ENCODE results near the gene ZNF609.

ZNF609 gene

DNA sequence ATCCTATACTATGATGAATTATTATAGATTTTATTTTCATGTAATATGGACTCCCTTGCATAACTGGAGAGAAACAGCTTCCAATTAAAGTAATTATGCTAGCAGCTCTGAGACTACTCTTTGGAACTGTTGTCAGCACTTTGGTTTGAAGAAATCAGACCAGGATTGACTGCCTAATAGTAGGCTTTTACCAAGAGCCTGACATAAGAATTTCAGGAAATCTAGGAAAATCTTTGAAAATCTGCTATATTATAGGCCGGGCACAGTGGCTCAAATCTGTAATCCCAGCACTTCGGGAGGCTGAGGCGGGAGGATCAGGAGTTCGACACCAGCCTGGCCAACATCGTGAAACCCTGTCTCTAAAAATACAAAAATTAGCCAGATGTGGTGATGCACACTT lies 62.9 kb downstream of the ZNF609 start:
- H3K4me3 ChIP-seq (ENCODE audit: severe bottlenecking): no peak overlapping the region
- H3K4me1 ChIP-seq (ENCODE audit: insufficient read depth, poor library complexity, severe bottlenecking): peaks cover 35% of the 10 kb centered on the region
- TF ChIP-seq, protein P1, sequence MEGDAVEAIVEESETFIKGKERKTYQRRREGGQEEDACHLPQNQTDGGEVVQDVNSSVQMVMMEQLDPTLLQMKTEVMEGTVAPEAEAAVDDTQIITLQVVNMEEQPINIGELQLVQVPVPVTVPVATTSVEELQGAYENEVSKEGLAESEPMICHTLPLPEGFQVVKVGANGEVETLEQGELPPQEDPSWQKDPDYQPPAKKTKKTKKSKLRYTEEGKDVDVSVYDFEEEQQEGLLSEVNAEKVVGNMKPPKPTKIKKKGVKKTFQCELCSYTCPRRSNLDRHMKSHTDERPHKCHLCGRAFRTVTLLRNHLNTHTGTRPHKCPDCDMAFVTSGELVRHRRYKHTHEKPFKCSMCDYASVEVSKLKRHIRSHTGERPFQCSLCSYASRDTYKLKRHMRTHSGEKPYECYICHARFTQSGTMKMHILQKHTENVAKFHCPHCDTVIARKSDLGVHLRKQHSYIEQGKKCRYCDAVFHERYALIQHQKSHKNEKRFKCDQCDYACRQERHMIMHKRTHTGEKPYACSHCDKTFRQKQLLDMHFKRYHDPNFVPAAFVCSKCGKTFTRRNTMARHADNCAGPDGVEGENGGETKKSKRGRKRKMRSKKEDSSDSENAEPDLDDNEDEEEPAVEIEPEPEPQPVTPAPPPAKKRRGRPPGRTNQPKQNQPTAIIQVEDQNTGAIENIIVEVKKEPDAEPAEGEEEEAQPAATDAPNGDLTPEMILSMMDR (IDR thresholded peaks at IDR 0.05; ENCODE audit: poor library complexity, severe bottlenecking): no peak
- H3K36me3 ChIP-seq (ENCODE audit: low read depth): peaks cover 10% of the 10 kb centered on the region; the same call in 1 of the 2 replicates
- H3K27ac ChIP-seq (ENCODE audit: poor library complexity, severe bottlenecking): no peak overlapping the region
- no peak for ATAC-seq (ENCODE audit: low read depth)
- H3K9me3 ChIP-seq (ENCODE audit: severe bottlenecking): no peaks in the 10 kb centered on the region
- no peaks in the 10 kb centered on the region for H3K27me3 ChIP-seq (ENCODE audit: insufficient read depth, poor library complexity, severe bottlenecking)
- no peak for DNase-seq (ENCODE audit: low spot score)

DNA sequence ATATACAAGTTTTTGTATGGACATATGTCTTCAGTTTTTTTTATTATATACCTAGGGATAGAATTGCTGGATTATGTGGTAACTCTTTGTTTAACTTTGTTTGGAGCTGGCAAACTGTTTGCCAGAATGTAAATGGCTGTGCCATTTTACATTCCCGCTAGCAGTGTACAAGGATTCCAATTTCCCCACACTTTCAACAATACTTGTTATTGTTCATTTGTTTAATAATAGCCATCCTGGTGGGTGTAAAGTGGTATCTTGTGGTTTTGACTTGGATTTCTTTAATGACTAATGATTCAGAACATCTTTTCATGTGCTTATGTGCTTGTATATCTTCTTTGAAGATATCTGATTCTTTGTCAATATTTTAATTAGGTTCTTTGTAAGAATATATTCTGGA lies 64.4 kb downstream of the ZNF609 start:
- Histone ChIP-seq H3K9me3 (ENCODE audit: severe bottlenecking) (no peaks in the 10 kb centered on the region), H3K4me3 (ENCODE audit: severe bottlenecking) (no peak overlapping the region), H3K36me3 (ENCODE audit: low read depth) (peaks cover 14% of the 10 kb centered on the region; the same call in 1 of the 2 replicates), H3K27ac (ENCODE audit: poor library complexity, severe bottlenecking) (no peak overlapping the region), H3K27me3 (ENCODE audit: insufficient read depth, poor library complexity, severe bottlenecking) (no peaks in the 10 kb centered on the region), H3K4me1 (ENCODE audit: insufficient read depth, poor library complexity, severe bottlenecking) (peaks cover 31% of the 10 kb centered on the region)
- TF ChIP-seq, protein P1 (IDR thresholded peaks at IDR 0.05; ENCODE audit: poor library complexity, severe bottlenecking): no peak
- DNase-seq (ENCODE audit: low spot score) (no peak), ATAC-seq (ENCODE audit: low read depth) (no peak)

DNA sequence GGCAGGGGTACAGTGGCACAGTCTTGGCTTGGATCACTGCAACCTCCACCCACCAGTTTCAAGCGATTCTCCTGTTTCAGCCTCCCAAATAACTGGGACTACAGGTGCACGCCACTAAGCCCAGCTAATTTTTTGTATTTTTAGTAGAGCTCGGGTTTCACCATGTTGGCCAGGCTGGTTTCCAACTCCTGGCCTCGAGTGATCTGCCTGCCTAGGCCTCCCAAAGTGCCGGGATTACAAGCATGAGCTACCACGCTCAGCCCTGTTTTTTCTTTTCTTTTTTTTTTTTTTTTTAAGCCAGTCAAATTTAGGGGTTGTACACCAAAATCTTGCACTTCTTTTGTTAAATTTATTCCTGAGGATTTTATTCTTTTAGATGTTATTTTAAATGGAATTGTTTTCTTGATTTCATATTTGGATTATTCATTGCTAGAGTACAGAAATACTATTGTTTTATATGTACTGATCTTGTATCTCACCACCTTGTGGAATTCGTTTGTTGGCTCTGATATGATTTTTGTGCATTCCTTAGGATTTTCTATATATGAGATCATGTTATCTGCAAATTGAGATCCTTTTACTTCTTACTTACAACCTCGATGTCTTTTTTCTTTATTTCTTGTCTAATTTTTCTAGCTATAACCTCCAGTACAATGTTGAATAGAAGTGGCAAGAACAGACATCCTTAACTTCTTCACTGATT lies 65.6 kb downstream of the ZNF609 start:
- ATAC-seq (ENCODE audit: low read depth): no peak
- Histone ChIP-seq H3K4me3 (ENCODE audit: severe bottlenecking) (no peak overlapping the region), H3K27ac (ENCODE audit: poor library complexity, severe bottlenecking) (no peak overlapping the region), H3K27me3 (ENCODE audit: insufficient read depth, poor library complexity, severe bottlenecking) (no peaks in the 10 kb centered on the region), H3K9me3 (ENCODE audit: severe bottlenecking) (no peaks in the 10 kb centered on the region), H3K4me1 (ENCODE audit: insufficient read depth, poor library complexity, severe bottlenecking) (peaks cover 21% of the 10 kb centered on the region), H3K36me3 (ENCODE audit: low read depth) (peaks cover 10% of the 10 kb centered on the region; the same call in 1 of the 2 replicates)
- DNase-seq (ENCODE audit: low spot score): no peak
- TF ChIP-seq, protein P1 (IDR thresholded peaks at IDR 0.05; ENCODE audit: poor library complexity, severe bottlenecking): no peak

DNA sequence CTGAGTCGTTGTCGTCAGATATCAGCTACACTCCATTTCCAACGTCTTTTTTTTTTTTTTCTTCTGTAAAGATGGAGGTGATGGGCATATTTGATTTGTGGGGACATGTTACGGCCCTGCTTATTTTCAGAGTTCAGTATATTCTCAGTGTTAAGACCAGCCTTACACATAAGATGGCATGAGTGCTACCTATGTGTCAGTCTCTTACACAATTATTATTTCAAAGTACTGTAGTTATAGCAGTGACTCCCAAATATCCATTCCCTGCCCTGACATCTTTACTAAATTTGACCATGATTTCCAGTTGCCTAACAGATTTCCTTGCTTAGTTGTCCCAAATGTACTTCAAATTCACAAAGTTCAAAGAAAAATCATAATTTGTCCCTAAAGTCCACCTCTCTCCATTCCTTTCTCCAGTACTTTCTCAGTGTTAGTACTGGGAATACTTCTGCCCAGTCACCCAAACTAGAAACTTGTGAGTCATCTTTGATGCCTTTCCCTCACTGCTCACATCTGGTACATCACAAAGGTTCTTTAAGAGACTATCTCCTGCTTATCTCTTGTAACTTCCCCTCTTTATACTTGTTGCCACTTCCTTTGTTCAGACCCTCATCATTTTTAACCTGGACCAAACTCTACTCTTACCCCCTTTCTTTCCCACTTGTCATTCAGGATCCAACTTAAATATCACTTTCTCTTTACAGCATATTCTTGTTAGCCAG lies 67.0 kb downstream of the ZNF609 start:
- TF ChIP-seq, protein P1 (IDR thresholded peaks at IDR 0.05; ENCODE audit: poor library complexity, severe bottlenecking): no peak
- Histone ChIP-seq H3K4me1 (ENCODE audit: insufficient read depth, poor library complexity, severe bottlenecking) (peaks cover 6% of the 10 kb centered on the region), H3K4me3 (ENCODE audit: severe bottlenecking) (no peak overlapping the region), H3K27me3 (ENCODE audit: insufficient read depth, poor library complexity, severe bottlenecking) (no peaks in the 10 kb centered on the region), H3K36me3 (ENCODE audit: low read depth) (peaks cover 10% of the 10 kb centered on the region; the same call in 1 of the 2 replicates), H3K27ac (ENCODE audit: poor library complexity, severe bottlenecking) (no peak overlapping the region), H3K9me3 (ENCODE audit: severe bottlenecking) (no peaks in the 10 kb centered on the region)
- DNase-seq (ENCODE audit: low spot score): no peak
- ATAC-seq (ENCODE audit: low read depth): peak; percentile 89
